Caki2 (cell line): ENCODE data around the gene EXOSC6. TPM values are rescaled to one million over a fixed set of nuclear protein-coding genes. Genes with fewer than 3 reads are reported as not detected.
"Not testable (repeated sequence)": the region's sequence is repeated elsewhere in the genome, so short reads cannot be mapped to it uniquely, and the experiment has no call there.

Experiments
- DNase-seq: peaks from one replicate; pipeline ENCODE4 v3.0.0-alpha.2; 2015; ENCODE audit warnings: low read depth
- in situ Hi-C: cut with HindIII; loops from 2 replicates; pipeline ENCODE4 v1.10.0; 2016; ENCODE audit warnings: low sequenced_read_pairs, low pct_unique_long_range_greater_than_20kb, mixed read lengths
- total RNA-seq: library from RNA; depleted of rRNA; stranded (reverse); fragments of >200 nt; shearing (Covaris generic); gene quantifications from 2 replicates; pipeline ENCODE4 v1.2.3, GENCODE V29; 2014; ENCODE audit warnings: low replicate concordance

EXOSC6 gene
- total RNA-seq, 1 experiment from 2014 or later = 21.8 TPM

- in situ Hi-C loops = no loop called here
- DNase-seq = no peak
These were observed 6.3 kb upstream of the EXOSC6 start for GRCh38 chr16:70258065-70258464.

DNA sequence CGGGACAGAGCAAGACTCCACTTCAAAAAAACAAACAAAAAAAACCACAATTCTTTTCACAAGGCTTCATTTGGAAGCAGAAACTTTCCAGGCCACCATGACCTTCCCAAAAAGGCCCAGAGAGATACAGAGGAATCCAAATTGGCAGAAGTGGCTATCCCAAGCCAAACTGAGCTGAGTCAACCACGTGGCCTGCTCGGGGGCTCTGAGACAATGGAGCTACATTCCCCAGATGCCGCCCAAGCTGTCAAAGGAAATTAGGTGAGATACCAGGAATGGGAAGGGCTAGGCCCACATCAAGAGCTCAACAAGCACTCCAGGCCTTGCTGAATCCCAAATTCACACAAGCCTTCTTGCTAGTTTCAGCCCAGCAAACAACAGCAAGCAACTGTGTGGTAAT is 5.7 kb upstream of the EXOSC6 start:
- no peak for DNase-seq
- in situ Hi-C loops = no loop called here

DNA sequence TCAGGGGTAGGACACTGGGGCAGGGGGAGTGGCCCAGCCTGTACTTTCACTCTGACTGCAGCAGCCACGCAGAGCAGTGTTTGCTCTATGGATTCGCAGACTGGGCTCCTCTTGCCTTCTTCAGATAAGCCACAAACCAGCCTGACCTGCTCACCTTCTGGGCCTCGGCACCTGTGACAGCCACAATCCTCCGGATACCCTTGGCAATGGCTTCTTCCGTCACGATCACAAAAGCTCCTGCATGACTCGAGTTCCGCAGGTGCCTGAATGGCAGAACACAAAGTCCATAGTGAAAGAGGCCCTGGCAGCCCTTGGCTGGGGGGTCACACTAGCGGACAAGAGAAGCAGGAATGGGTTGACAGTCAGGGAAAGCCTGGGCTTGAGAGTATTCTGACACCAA is 3.8 kb upstream of the EXOSC6 start:
- in situ Hi-C loops = no loop called here
- DNase-seq = no peak

GRCh38 chr16:70254965-70255286 is 3.2 kb upstream of the EXOSC6 start:
- DNase-seq = no peak
- in situ Hi-C loops = no loop called here

- no peak for DNase-seq
- in situ Hi-C loops = no loop called here
These were observed 2.6 kb upstream of the EXOSC6 start for GRCh38 chr16:70254180-70254964.

DNA sequence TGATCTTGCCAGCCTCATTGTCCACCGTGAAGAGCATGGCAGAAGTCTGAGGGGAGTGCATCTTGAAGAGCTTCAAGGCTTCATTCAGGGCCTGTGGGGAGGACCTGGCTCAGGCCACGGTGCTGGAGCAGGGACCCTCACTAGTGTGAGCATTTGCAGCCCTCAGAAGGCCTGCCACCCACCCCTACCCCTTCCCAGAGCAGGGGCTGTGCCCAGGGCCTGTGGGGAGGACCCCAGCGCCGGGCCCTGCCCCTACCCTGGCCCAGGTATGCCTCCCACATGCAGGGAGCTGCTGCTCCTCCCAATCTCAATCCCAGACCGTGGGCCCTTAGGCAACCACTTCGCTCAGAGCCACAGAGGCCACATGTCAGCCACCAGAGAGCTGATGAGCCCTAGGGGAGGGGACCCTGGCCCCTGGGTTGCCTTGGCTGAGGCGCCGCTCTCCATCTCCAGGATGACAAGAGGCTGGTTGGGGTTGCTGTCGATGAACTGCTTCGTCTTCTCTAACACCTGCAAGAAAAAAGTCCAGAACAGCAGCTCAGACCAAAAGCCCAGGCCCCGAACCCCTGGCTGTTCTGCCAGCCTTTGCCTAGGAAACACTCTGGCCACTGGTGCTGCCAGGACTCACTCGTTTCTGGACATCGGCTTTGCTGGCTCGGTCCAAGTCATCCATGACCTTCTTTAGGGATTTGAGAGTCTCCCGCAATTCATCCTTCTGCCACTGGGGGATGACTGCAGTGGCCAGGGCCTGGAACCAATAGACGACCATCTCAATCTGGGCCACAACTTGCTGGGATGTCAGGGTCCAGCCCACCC is 1.8 kb upstream of the EXOSC6 start:
- in situ Hi-C loops = no loop called here
- peak; percentile 25 for DNase-seq

DNA sequence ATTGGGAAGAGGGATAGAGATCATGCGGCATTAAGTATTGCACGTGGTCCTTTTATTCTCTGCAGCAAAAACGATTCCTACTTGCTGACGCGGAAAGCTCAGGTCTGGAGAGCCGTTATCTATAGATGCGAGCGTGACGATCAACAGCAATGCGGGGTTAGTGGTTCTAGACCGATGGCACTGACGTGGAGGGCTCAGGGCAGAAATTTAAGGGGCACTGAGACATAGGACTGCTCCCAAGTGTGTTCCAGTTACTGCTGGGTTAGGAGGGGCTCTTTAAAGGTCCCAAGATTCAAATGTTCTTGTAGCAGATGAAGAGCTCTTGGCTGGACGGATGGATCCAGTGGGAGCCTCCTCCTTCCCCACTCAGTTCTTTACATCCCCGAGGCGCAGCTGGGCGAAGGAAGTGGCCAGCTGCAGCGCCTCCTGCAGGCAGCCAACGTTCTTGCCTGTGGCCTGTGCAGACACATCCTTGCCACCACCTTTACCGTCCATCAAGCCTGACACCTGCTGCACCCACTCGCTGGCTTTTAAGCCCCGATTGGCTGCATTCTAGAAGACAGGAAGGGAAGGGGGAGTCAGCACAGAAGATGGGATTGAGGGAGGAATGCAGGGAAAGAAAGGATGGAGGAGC is 732 bp upstream of the EXOSC6 start:
- peak; percentile 10 for DNase-seq
- in situ Hi-C loops = no loop called here

- in situ Hi-C loops = no loop called here
- DNase-seq = peak; percentile 73
These were observed 752 bp downstream of the EXOSC6 start for GRCh38 chr16:70250748-70251628.

DNA sequence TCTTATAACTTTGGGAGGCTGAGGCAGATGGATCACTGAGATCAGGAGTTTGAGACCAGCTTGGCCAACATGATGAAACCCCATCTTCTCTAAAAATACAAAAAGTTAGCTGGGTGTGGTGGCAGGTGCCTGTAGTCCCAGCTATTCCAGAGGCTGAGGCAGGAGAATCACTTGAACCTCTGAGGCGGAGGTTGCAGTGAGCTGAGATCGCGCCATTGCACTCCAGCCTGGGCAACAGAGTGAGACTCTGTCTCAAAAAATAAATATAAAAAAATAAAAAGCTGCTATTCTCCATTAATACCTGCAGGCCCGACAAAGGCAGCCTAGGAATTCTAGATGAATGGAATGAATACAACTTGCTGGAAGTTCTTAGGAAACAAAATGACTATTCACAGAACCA is 2.0 kb downstream of the EXOSC6 start:
- in situ Hi-C loops, DNase-seq: not testable (repeated sequence)

DNA sequence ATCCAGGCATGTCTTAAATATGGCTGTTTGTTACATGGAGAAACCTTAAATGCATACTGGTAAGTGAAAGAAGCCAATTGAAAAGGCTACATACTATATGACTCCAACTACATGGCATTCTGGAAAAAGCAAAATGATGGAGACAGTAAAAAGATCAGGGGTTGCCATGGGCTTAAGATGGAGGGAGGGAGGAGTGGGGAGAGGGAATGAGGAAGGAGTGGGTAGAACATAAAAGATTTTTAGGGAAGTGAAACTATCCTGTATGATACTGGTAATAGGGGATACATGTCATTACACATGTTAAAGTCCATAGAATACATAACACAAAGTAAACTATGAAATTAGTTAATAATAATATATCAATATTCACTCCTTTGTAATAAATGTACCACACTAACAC is 13.0 kb downstream of the EXOSC6 start:
- in situ Hi-C loops, DNase-seq: not testable (repeated sequence)

- DNase-seq, in situ Hi-C loops: not testable (repeated sequence)
These were observed 19.9 kb downstream of the EXOSC6 start for GRCh38 chr16:70231831-70232230.

DNA sequence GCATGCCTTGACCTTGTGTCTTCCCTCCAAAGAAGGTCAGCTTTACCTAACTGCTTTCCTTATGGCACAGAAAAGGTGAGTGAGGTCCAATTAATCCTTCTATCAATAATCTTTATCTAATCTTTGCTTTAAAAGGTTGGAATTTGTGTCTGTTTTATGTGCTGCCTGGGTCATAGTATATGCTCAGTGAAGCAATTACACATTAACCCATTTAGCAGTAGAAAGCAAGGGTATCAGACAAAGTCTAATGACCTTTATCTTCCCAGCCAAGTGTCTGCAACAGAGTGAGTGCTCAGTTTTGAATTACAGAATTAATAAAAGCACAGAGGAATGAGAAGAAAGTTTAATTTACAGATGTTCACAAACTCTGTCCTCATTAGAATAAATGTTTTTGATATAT is 25.7 kb downstream of the EXOSC6 start:
- DNase-seq, in situ Hi-C loops: not testable (repeated sequence)

DNA sequence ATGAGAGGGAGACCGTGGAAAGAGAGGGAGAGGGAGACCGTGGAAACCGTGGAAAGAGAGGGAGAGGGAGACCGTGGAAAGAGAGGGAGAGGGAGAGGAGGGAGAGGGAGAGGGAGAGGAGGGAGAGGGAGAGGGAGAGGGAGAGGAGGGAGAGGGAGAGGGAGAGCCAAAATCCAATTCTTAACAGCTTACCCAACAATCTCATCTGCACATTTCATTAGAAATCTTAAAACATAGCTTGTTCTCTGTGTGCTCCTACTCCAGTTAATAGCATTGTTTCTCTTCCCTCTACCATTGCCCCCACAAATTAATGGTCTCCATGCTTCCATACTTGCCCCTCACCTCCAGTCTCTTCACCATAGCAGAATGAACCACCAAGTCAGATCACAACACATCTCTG is 26.3 kb downstream of the EXOSC6 start:
- DNase-seq, in situ Hi-C loops: not testable (repeated sequence)

DNA sequence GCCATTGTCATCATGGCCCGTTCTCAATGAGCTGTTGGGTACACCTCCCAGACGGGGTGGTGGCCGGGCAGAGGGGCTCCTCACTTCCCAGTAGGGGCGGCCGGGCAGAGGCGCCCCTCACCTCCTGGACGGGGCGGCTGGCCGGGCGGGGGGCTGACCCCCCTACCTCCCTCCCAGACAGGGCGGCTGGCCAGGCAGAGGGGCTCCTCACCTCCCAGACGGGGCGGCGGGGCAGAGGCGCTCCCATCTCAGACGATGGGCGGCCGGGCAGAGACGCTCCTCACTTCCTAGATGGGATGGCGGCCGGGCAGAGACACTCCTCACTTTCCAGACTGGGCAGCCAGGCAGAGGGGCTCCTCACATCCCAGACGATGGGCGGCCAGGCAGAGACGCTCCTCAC is 27.1 kb downstream of the EXOSC6 start:
- DNase-seq, in situ Hi-C loops: not testable (repeated sequence)

GRCh38 chr16:70223971-70224513 is 27.7 kb downstream of the EXOSC6 start:
- DNase-seq, in situ Hi-C loops: not testable (repeated sequence)

GRCh38 chr16:70223216-70223615 is 28.5 kb downstream of the EXOSC6 start:
- DNase-seq, in situ Hi-C loops: not testable (repeated sequence)

- DNase-seq, in situ Hi-C loops: not testable (repeated sequence)
These were observed 29.2 kb downstream of the EXOSC6 start for GRCh38 chr16:70222574-70222973.

DNA sequence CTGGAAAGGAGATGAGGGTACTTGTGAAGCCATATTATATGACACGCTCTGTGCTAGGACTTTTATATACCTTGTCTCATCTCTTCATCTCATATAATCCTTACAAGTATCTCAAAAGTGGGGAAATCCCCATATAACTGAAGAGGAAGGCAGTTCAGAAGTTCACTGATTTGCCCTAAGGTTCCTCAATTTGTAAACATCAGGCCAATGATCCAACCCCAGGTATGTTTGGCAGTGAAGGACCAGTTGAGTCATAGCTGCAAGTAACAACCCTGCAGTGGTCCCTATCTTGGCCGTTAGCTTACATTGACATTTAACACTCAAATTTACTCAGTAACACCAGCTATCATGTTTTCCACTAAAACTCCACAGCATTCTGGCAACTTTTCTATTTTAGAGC is 33.2 kb downstream of the EXOSC6 start:
- in situ Hi-C loops, DNase-seq: not testable (repeated sequence)
